ENCODE measurements around the gene SCARF2.
"Not testable (repeated sequence)": the region's sequence is repeated elsewhere in the genome, so short reads cannot be mapped to it uniquely, and the experiment has no call there.

SCARF2 gene

GRCh38 chr22:20424932-20425565, 12.6 kb downstream of the SCARF2 start:
- H3K4me3 ChIP-seq (ENCODE audit: extremely low read depth, insufficient read depth, low read length, poor library complexity, severe bottlenecking): no peak overlapping the region
- peaks cover 10% of the 10 kb centered on the region for H3K4me1 ChIP-seq (ENCODE audit: control insufficient read depth, insufficient read depth, low read length, poor library complexity, severe bottlenecking)
- WGBS, 2 experiments (ENCODE audit: insufficient coverage in 2 of 2): 96 to 97% methylated on average over 45 to 58 of the region's 59 CpGs
- H3K9me3 ChIP-seq (ENCODE audit: control insufficient read depth, low read length): no peaks in the 10 kb centered on the region
- no peak overlapping the region for H3K27ac ChIP-seq (ENCODE audit: low read depth, low read length, severe bottlenecking)
- H3K36me3 ChIP-seq (ENCODE audit: control insufficient read depth, insufficient read depth, low read length): peaks cover 39% of the 10 kb centered on the region

DNA sequence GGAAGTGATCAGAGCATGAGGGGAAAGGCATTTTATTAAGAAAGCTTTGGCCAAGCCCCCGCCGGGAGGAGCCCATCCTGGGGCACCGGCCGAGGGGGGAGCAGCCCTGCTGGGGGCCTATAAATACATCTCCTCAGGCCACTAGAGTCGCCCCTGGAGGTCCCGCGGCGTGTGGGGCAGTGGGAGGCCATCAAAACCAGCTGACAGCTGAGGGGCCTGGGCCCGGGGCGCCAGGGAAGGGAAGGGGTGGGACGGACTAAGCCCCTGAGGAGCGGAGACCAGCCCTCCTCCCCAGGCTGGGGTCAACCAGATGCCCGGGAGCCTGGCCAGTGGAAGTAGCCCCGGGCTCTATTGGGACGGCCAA, 13.1 kb downstream of the SCARF2 start:
- Histone ChIP-seq H3K4me3 (ENCODE audit: extremely low read depth, insufficient read depth, low read length, poor library complexity, severe bottlenecking) (no peak overlapping the region), H3K27ac (ENCODE audit: low read depth, low read length, severe bottlenecking) (peak overlapping the region; percentile 49), H3K4me1 (ENCODE audit: control insufficient read depth, insufficient read depth, low read length, poor library complexity, severe bottlenecking) (peaks cover 5% of the 10 kb centered on the region), H3K9me3 (ENCODE audit: control insufficient read depth, low read length) (no peaks in the 10 kb centered on the region), H3K36me3 (ENCODE audit: control insufficient read depth, insufficient read depth, low read length) (peaks cover 34% of the 10 kb centered on the region)
- 91 to 93% methylated on average over 7 to 15 of the region's 15 CpGs for WGBS, 2 experiments (ENCODE audit: insufficient coverage in 2 of 2)

DNA sequence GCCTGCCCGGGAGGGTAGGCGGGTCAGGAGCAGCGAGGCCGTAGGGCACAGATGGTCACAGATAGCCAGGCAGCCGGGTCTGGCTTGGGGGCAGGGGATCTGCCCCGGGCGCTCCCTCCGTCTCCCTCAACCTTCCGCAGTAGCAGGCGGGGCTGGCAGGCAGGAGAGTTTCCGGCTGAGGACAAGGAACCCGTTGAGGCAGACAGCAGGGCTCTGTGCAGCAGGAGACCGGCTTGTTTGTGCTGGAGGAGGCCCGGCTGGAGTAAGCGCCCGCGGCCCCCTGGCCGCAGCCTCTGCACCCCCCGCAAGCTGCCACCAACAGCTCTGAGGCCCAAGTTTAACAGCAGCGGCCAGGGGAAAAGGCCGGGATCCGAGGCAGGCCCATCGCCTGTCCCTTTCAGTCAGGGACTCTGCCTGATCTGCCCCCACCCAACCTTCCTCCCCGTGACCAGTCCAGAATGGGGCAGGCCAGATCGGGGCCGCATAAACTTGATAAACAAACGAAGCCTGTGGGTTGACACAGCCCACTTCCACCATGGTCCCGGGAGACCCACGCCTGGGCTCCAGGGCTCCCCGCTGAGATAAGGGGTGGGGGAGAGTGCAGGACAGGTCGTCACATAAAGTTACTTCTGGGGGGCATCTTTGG, 13.6 kb downstream of the SCARF2 start:
- 71 to 81% methylated on average over 24 to 26 of the region's 31 CpGs for whole genome bisulfite sequencing, 2 experiments (ENCODE audit: insufficient coverage in 2 of 2)
- peak overlapping the region; percentile 49 for H3K27ac ChIP-seq (ENCODE audit: low read depth, low read length, severe bottlenecking)

DNA sequence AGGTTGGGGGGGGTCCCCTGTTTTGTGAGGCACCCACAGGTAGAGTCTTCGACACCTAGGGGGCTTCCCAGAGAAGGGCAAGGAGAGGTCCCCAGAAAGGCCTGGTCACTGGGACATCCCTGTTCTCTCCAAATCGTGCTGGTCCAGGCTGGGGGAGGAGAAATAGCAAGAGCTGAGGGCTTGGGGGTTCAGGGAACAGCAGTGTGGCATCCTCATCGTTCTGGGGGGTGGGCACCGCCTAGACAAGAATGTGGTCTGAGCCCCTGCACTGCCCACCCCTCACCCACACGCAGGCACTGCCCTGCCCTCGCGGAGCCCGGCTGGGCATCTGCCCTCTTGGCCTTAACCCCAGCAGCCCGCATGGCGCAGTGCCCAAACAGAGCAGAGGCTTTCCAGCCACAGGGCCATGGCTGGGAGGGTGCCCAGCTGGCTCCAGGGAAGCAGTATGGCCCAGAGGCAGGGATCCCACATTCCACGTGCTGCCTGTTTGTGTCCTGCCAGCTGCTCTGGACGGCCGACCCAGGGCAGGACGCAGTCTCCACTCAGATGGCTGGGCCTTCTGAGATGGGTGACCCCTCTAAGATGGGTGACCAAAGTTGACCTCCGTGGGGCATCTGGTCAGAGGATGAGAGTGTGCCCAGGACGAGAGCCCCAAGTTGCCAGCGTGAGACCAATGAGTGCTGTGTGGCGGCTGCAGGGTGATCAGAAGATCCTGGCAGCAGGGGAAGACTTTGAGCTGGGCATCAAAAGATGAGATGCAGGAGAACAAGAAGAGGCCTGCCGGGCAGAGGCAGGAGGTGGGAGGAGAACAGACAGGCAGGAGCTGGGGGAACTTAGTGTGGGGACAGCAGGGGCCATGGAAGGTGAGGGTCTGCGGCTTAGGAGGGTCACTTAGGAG, 14.4 kb downstream of the SCARF2 start:
- H3K4me1 ChIP-seq (ENCODE audit: control insufficient read depth, insufficient read depth, low read length, poor library complexity, severe bottlenecking): peaks cover 3% of the 10 kb centered on the region
- peaks cover 21% of the 10 kb centered on the region for H3K36me3 ChIP-seq (ENCODE audit: control insufficient read depth, insufficient read depth, low read length)
- no peak overlapping the region for H3K4me3 ChIP-seq (ENCODE audit: extremely low read depth, insufficient read depth, low read length, poor library complexity, severe bottlenecking)
- 92% methylated on average over 14 to 19 of the region's 20 CpGs for WGBS, 2 experiments (ENCODE audit: insufficient coverage in 2 of 2)
- no peaks in the 10 kb centered on the region for H3K9me3 ChIP-seq (ENCODE audit: control insufficient read depth, low read length)
- H3K27ac ChIP-seq (ENCODE audit: low read depth, low read length, severe bottlenecking): peak overlapping the region; percentile 49

More for the DNA sequence above, 13.6 kb downstream of the SCARF2 start:
- Histone ChIP-seq H3K4me1 (ENCODE audit: control insufficient read depth, insufficient read depth, low read length, poor library complexity, severe bottlenecking) (peaks cover 3% of the 10 kb centered on the region), H3K9me3 (ENCODE audit: control insufficient read depth, low read length) (no peaks in the 10 kb centered on the region), H3K36me3 (ENCODE audit: control insufficient read depth, insufficient read depth, low read length) (peaks cover 29% of the 10 kb centered on the region), H3K4me3 (ENCODE audit: extremely low read depth, insufficient read depth, low read length, poor library complexity, severe bottlenecking) (no peak overlapping the region)

DNA sequence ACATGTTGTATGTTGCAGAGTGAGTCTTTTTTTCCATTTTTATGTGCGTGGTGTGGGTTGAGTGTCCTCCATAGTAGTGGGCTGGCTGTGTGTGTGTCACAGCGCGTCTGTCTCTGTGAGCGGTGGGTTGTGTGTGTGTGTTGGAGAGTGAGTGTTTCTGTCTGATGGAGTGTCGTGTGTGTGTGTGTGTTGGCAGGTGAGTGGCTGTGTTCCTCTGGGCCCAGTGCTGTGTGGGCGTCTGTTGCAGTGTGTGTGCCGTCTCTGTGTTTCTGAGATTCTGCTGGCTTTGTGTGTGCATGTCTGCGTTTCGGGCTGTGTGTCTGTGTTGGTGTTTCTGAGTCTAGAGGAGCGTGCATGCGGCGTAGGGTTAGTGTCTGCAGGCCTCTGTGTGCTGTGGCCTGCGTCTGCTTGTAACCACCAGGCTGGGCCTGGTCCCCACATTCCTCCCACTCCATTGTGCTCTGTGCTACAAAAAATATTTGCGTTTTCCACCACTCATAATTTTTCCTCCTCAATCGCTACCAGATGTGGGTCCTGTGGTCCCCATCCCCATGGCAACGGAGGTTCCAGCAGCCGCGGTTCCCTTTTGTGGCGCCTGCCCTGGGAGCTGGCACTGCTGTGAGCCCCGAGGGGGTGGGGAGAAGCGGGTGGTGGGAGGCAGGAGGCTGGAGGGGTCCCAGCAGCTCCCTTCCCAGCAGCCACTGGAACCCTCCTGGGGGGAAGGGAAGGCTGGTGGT, 15.2 kb downstream of the SCARF2 start:
- no peak overlapping the region for H3K27ac ChIP-seq (ENCODE audit: low read depth, low read length, severe bottlenecking)

DNA sequence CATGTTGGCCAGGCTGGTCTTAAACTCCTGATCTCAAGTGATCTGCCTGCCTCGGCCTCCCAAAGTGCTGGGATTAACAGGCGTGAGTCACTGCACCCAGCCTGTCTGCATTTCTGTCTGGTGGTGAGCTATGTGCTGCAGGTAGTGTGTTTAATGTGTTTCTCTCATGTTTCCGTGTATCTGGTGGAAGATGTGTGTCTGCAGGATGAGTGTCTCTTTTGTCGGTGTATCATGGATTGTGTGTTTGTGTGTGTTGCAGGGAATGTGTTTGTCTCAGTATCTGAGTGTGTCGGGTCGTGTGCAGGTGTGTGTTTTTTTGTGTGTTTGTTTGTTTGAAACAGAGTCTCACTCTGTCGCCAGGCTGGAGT, 16.1 kb downstream of the SCARF2 start:
- no peak overlapping the region for H3K4me3 ChIP-seq (ENCODE audit: extremely low read depth, insufficient read depth, low read length, poor library complexity, severe bottlenecking)
- peaks cover 8% of the 10 kb centered on the region for H3K36me3 ChIP-seq (ENCODE audit: control insufficient read depth, insufficient read depth, low read length)
- no peaks in the 10 kb centered on the region for H3K9me3 ChIP-seq (ENCODE audit: control insufficient read depth, low read length)
- WGBS, 2 experiments (ENCODE audit: insufficient coverage in 2 of 2): 85 to 89% methylated on average over 6 to 7 of the region's 7 CpGs
- peaks cover 3% of the 10 kb centered on the region for H3K4me1 ChIP-seq (ENCODE audit: control insufficient read depth, insufficient read depth, low read length, poor library complexity, severe bottlenecking)
- no peak overlapping the region for H3K27ac ChIP-seq (ENCODE audit: low read depth, low read length, severe bottlenecking)

More for the DNA sequence above, 15.2 kb downstream of the SCARF2 start:
- H3K36me3 ChIP-seq (ENCODE audit: control insufficient read depth, insufficient read depth, low read length): peaks cover 16% of the 10 kb centered on the region
- WGBS, 2 experiments (ENCODE audit: insufficient coverage in 2 of 2): 91 to 93% methylated on average over 16 to 17 of the region's 21 CpGs
- no peaks in the 10 kb centered on the region for H3K9me3 ChIP-seq (ENCODE audit: control insufficient read depth, low read length)
- peaks cover 3% of the 10 kb centered on the region for H3K4me1 ChIP-seq (ENCODE audit: control insufficient read depth, insufficient read depth, low read length, poor library complexity, severe bottlenecking)
- no peak overlapping the region for H3K4me3 ChIP-seq (ENCODE audit: extremely low read depth, insufficient read depth, low read length, poor library complexity, severe bottlenecking)

GRCh38 chr22:20420157-20420842, 17.3 kb downstream of the SCARF2 start:
- H3K36me3 ChIP-seq (ENCODE audit: control insufficient read depth, insufficient read depth, low read length): peaks cover 5% of the 10 kb centered on the region
- WGBS, 2 experiments (ENCODE audit: insufficient coverage in 2 of 2): 92 to 98% methylated on average over 8 to 10 of the region's 11 CpGs
- H3K4me3 ChIP-seq (ENCODE audit: extremely low read depth, insufficient read depth, low read length, poor library complexity, severe bottlenecking): no peak overlapping the region
- H3K27ac ChIP-seq (ENCODE audit: low read depth, low read length, severe bottlenecking): no peak overlapping the region
- no peaks in the 10 kb centered on the region for H3K9me3 ChIP-seq (ENCODE audit: control insufficient read depth, low read length)
- H3K4me1 ChIP-seq (ENCODE audit: control insufficient read depth, insufficient read depth, low read length, poor library complexity, severe bottlenecking): peaks cover 3% of the 10 kb centered on the region

DNA sequence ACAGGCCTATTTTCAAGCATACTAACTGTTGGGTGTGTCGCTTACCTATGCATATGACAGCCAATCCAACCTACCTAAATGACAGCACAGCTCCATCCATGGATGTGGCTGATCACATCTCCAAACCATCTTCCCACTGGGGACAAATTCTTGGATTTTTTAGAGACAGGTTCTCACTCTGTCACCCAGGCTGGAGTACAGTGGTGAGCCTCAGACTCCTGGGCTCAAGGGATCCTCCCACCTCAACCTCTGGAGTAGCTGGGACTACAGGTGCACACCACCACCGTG, 18.0 kb downstream of the SCARF2 start:
- no peak overlapping the region for H3K4me3 ChIP-seq (ENCODE audit: extremely low read depth, insufficient read depth, low read length, poor library complexity, severe bottlenecking)
- H3K4me1 ChIP-seq (ENCODE audit: control insufficient read depth, insufficient read depth, low read length, poor library complexity, severe bottlenecking): peaks cover 3% of the 10 kb centered on the region
- H3K27ac ChIP-seq (ENCODE audit: low read depth, low read length, severe bottlenecking): no peak overlapping the region
- no peaks in the 10 kb centered on the region for H3K9me3 ChIP-seq (ENCODE audit: control insufficient read depth, low read length)
- WGBS, 2 experiments (ENCODE audit: insufficient coverage in 2 of 2): 100% methylated on average over 1 of the region's 2 CpGs
- peaks cover 5% of the 10 kb centered on the region for H3K36me3 ChIP-seq (ENCODE audit: control insufficient read depth, insufficient read depth, low read length)

DNA sequence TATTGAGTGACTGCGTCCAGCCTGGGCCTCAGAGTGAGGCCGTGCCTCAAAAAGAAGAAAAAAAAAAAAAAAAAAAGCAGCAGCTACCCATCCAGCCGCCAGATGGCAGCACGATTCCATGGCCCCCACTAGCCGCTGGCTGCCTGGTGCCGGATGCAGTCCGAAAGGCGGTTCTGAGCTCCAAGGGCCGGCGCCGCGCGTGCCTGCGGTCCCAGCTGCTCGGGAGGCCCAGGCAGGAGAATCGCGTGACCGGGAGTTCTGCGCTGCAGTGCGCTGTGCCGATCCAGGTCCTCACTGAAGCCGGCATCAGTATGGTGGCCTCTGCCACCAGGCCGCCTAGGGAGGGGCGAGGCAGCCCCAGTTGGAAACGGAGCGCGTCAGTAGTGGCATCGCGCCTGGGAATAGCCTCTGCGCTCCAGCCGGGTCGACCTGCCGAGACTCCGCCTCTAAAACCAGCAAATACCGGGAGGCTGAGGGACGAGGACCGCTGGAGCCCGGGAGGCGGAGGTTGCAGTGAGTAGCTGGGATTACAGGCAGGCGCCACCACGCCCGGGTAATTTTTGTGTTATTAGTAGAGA, 19.3 kb downstream of the SCARF2 start:
- Histone ChIP-seq H3K4me1 (ENCODE audit: control insufficient read depth, insufficient read depth, low read length, poor library complexity, severe bottlenecking) (peaks cover 3% of the 10 kb centered on the region), H3K9me3 (ENCODE audit: control insufficient read depth, low read length) (no peaks in the 10 kb centered on the region), H3K36me3 (ENCODE audit: control insufficient read depth, insufficient read depth, low read length) (no peaks in the 10 kb centered on the region), H3K27ac (ENCODE audit: low read depth, low read length, severe bottlenecking) (no peak overlapping the region), H3K4me3 (ENCODE audit: extremely low read depth, insufficient read depth, low read length, poor library complexity, severe bottlenecking) (peak overlapping the region; percentile 31)
- 23% methylated on average over 40 of the region's 42 CpGs for WGBS, 2 experiments (ENCODE audit: insufficient coverage in 2 of 2)

- WGBS, 2 experiments (ENCODE audit: insufficient coverage in 2 of 2): 60 to 80% methylated on average over 1 of the region's 3 CpGs
- H3K27ac ChIP-seq (ENCODE audit: low read depth, low read length, severe bottlenecking); H3K4me1 ChIP-seq (ENCODE audit: control insufficient read depth, insufficient read depth, low read length, poor library complexity, severe bottlenecking); H3K4me3 ChIP-seq (ENCODE audit: extremely low read depth, insufficient read depth, low read length, poor library complexity, severe bottlenecking); H3K36me3 ChIP-seq (ENCODE audit: control insufficient read depth, insufficient read depth, low read length); H3K9me3 ChIP-seq (ENCODE audit: control insufficient read depth, low read length): not testable (repeated sequence)
Measured at GRCh38 chr22:20415699-20416098, 21.9 kb downstream of the SCARF2 start.

Measured in mesodermal cell (in vitro differentiated cells).